ENCODE results near the gene DDX6.

GRCh38 chr11:118763041-118763440, 27.9 kb downstream of the DDX6 start:
- TF ChIP-seq CTCF (IDR thresholded peaks at IDR 0.05; ENCODE audit: low read length), result no peak
- TF ChIP-seq EZH2 (IDR thresholded peaks at IDR 0.05; ENCODE audit: borderline replicate concordance, low read length), result no peak

Data from OCI-LY1 (cell line).